Right atrium auricular region (tissue), 2 donors: ENCODE data around the gene ATP6V0A4. TPM values are rescaled to one million over a fixed set of nuclear protein-coding genes. Genes with fewer than 3 reads are reported as not detected.

Experiments used
- DNase-seq: peaks from one replicate; pipeline ENCODE4 v3.0.0-alpha.2; 2019; ENCODE audit warnings: low spot score
- H3K27ac ChIP-seq, 2 donors: fragments of 200-600 bp; sonication (generic); 1 replicate in 1 of 2; 2 replicates in 1 of 2; pipeline ENCODE4 v1.5.1; 2016 to 2019
- H3K27me3 ChIP-seq, 2 donors: fragments of 200-600 bp; sonication (generic); one replicate each; pipeline versions ENCODE4 v1.5.1 to v1.6.0; 2017 to 2019
- H3K36me3 ChIP-seq: fragments of 200-600 bp; sonication (generic); one replicate; pipeline ENCODE4 v1.5.1; 2016
- H3K4me1 ChIP-seq, 2 donors: fragments of 200-600 bp; sonication (generic); one replicate each; pipeline versions ENCODE4 v1.5.1 to v1.6.0; 2017 to 2019
- H3K4me3 ChIP-seq, 2 donors: fragments of 200-600 bp; sonication (generic); 1 replicate in 1 of 2; 2 replicates in 1 of 2; pipeline ENCODE4 v1.5.1; 2017 to 2019; ENCODE audit warnings: mild to moderate bottlenecking in 1 of 2, moderate library complexity in 1 of 2
- H3K9me3 ChIP-seq, 2 donors: fragments of 200-600 bp; sonication (generic); one replicate each; pipeline ENCODE4 v1.5.1; 2019
- CTCF ChIP-seq, 2 donors: fragments of 200-600 bp; sonication (generic); IDR thresholded peaks; one replicate each; pipeline ENCODE4 v1.5.1; 2019; ENCODE audit warnings: antibody characterized with exemption in 2 of 2
- total RNA-seq, 2 donors: library from RNA; depleted of rRNA; stranded (reverse); fragments of >200 nt; gene quantifications; one replicate each; pipeline ENCODE4 v1.1.0, GENCODE V29; 2016

Gene ATP6V0A4
- total RNA-seq, 2 donors from 2014 or later = not detected

- TF ChIP-seq CTCF (IDR thresholded peaks at IDR 0.05) = no peak
- Histone ChIP-seq H3K27me3 (no peaks in the 10 kb centered on the region), H3K36me3 (no peaks in the 10 kb centered on the region), H3K27ac (no peak overlapping the region), H3K9me3 (no peaks in the 10 kb centered on the region), H3K4me3 (no peak overlapping the region), H3K4me1 (no peaks in the 10 kb centered on the region)
- DNase-seq = no peak
Observed at GRCh38 chr7:138684340-138684739, 113.7 kb downstream of the ATP6V0A4 start.

- Histone ChIP-seq H3K9me3 (no peaks in the 10 kb centered on the region), H3K36me3 (no peaks in the 10 kb centered on the region), H3K4me1 (no peaks in the 10 kb centered on the region), H3K4me3 (no peak overlapping the region), H3K27ac (no peak overlapping the region), H3K27me3 (no peaks in the 10 kb centered on the region)
- DNase-seq = no peak
- TF ChIP-seq CTCF (IDR thresholded peaks at IDR 0.05) = no peak
Observed at GRCh38 chr7:138679793-138680192, 118.2 kb downstream of the ATP6V0A4 start.

GRCh38 chr7:138670594-138670993 is 127.4 kb downstream of the ATP6V0A4 start:
- TF ChIP-seq CTCF (IDR thresholded peaks at IDR 0.05) = no peak
- Histone ChIP-seq H3K36me3 (no peaks in the 10 kb centered on the region), H3K4me1 (no peaks in the 10 kb centered on the region), H3K4me3 (no peak overlapping the region), H3K27me3 (no peaks in the 10 kb centered on the region), H3K27ac (no peak overlapping the region), H3K9me3 (no peaks in the 10 kb centered on the region)
- no peak for DNase-seq

DNA sequence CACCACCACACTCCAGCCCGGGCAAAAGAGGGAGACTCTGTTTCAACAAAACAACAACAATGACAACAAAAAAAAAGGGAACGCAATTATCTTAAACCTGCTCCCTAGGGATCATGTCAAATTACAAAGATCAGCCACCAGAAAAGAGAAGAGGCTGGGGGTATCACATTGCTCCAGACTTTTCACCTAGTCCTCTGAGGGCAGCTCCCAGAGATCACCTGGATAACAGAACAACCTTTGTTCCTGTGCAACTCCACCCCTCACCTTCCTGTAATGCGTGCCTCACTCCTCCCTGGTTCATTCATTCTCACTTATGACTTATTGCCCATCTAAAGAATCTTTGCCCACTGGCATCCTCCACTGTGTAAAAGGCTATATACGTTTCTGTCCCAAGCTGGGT is 128.6 kb downstream of the ATP6V0A4 start:
- no peak for DNase-seq
- H3K27me3 ChIP-seq = no peaks in the 10 kb centered on the region
- no peaks in the 10 kb centered on the region for H3K4me1 ChIP-seq
- H3K9me3 ChIP-seq = no peaks in the 10 kb centered on the region
- H3K4me3 ChIP-seq = no peak overlapping the region
- no peak overlapping the region for H3K27ac ChIP-seq
- no peaks in the 10 kb centered on the region for H3K36me3 ChIP-seq
- TF ChIP-seq CTCF (IDR thresholded peaks at IDR 0.05) = no peak

GRCh38 chr7:138668946-138669345 is 129.1 kb downstream of the ATP6V0A4 start:
- no peaks in the 10 kb centered on the region for H3K4me1 ChIP-seq
- no peaks in the 10 kb centered on the region for H3K9me3 ChIP-seq
- no peak overlapping the region for H3K4me3 ChIP-seq
- H3K27ac ChIP-seq = no peak overlapping the region
- H3K36me3 ChIP-seq = no peaks in the 10 kb centered on the region
- DNase-seq = no peak
- no peak for TF ChIP-seq CTCF (IDR thresholded peaks at IDR 0.05)
- no peaks in the 10 kb centered on the region for H3K27me3 ChIP-seq

- DNase-seq = no peak
Observed at GRCh38 chr7:138668229-138668596, 129.8 kb downstream of the ATP6V0A4 start.

More at GRCh38 chr7:138668229-138668596, 129.8 kb downstream of the ATP6V0A4 start:
- no peak overlapping the region for H3K4me3 ChIP-seq
- no peak for TF ChIP-seq CTCF (IDR thresholded peaks at IDR 0.05)
- no peaks in the 10 kb centered on the region for H3K27me3 ChIP-seq
- H3K4me1 ChIP-seq = no peaks in the 10 kb centered on the region
- no peak overlapping the region for H3K27ac ChIP-seq
- no peaks in the 10 kb centered on the region for H3K9me3 ChIP-seq
- H3K36me3 ChIP-seq = no peaks in the 10 kb centered on the region
